Transverse colon (tissue), 4 donors: ENCODE measurements around the gene ITPKA. TPM values are rescaled to one million over a fixed set of nuclear protein-coding genes. Genes with fewer than 3 reads are reported as not detected.

ENCODE experiments used
- DNase-seq: peaks from one replicate; pipeline ENCODE4 v3.0.0-alpha.2; 2019
- H3K27ac ChIP-seq, 4 donors: fragments of 200-600 bp; sonication (generic); 2 replicates each; pipeline ENCODE4 v1.5.1; 2016 to 2018; ENCODE audit warnings: inconsistent platforms in 4 of 4
- H3K27me3 ChIP-seq: fragments of 200-600 bp; sonication (generic); 2 replicates; pipeline ENCODE4 v1.5.1; 2017; ENCODE audit warnings: inconsistent platforms
- H3K36me3 ChIP-seq, 4 donors: fragments of 200-600 bp; sonication (generic); 2 replicates each; pipeline ENCODE4 v1.5.1; 2017 to 2019; ENCODE audit warnings: inconsistent platforms in 4 of 4
- H3K4me1 ChIP-seq, 4 donors: fragments of 200-600 bp; sonication (generic); 2 replicates each; pipeline ENCODE4 v1.5.1; 2017 to 2020; ENCODE audit warnings: inconsistent platforms in 4 of 4
- H3K4me3 ChIP-seq, 4 donors: fragments of 200-600 bp; sonication (generic); 1 replicate in 1 of 4; 2 replicates in 3 of 4; pipeline versions ENCODE4 v1.5.1 to v1.6.1; 2017 to 2019; ENCODE audit warnings: inconsistent platforms in 4 of 4
- H3K9me3 ChIP-seq, 2 donors: fragments of 200-600 bp; sonication (generic); 2 replicates each; pipeline ENCODE4 v1.5.1; 2017 to 2019; ENCODE audit warnings: inconsistent platforms in 2 of 2
- CTCF ChIP-seq, 5 experiments: fragments of 200-600 bp in 3 of 5; fragments of 450-650 bp in 2 of 5; sonication (generic) in 3 of 5; IDR thresholded peaks; 1 replicate in 2 of 5; 2 replicates in 3 of 5; pipeline ENCODE4 v1.5.1; 2016 to 2017; ENCODE audit warnings: antibody characterized with exemption in 5 of 5, inconsistent platforms in 3 of 5, mild to moderate bottlenecking in 2 of 5, moderate library complexity in 1 of 5
- EP300 ChIP-seq: sonication (generic); formaldehyde crosslinking; IDR thresholded peaks from one replicate; pipeline ENCODE4 v1.6.1; 2017; ENCODE audit warnings: antibody characterized with exemption, low read depth
- POLR2A ChIP-seq: fragments of 450-650 bp; IDR thresholded peaks from one replicate; pipeline ENCODE4 v1.6.1; 2016; ENCODE audit warnings: antibody characterized with exemption, mild to moderate bottlenecking, moderate library complexity
- POLR2AphosphoS5 ChIP-seq, 3 donors: sonication (generic); formaldehyde crosslinking; IDR thresholded peaks; one replicate each; pipeline ENCODE4 v1.6.1; 2016; ENCODE audit warnings: antibody characterized with exemption in 3 of 3
- WGBS, 2 donors: methylation state at CpG; one replicate each; pipeline ENCODE4 v1.1.5; 2018; ENCODE audit warnings: low coverage in 1 of 2; 5-methylcytosine and 5-hydroxymethylcytosine counted together
- in situ Hi-C, 4 donors: fragments of 200-750 bp; cut with MboI; loops; one replicate each; pipeline versions ENCODE4 v1.15.0 to v1.15.1; 2017; ENCODE audit warnings: low sequenced_read_pairs in 3 of 4, low pct_ligation_motif_present in 1 of 4, low pct_unique_long_range_greater_than_20kb in 1 of 4
- intact Hi-C: fragments of 100-400 bp; cut with DNase I; formaldehyde crosslinking; loops from one replicate; pipeline ENCODE4 v1.15.1; 2023; ENCODE audit warnings: low total_unique reads
- total RNA-seq, 4 donors: library from RNA; depleted of rRNA; stranded (reverse); fragments of >200 nt; gene quantifications; one replicate each; pipeline ENCODE4 v1.1.0, GENCODE V29; 2016

Gene ITPKA
- total RNA-seq, 4 donors from 2014 or later: 57.6 to 161 (median 116) TPM

GRCh38 chr15:41494190-41494921 lies 682 bp downstream of the ITPKA start:
- peak overlapping the region; percentile 38 to 63 (median 46) for H3K4me3 ChIP-seq
- intact Hi-C loops: no loop called here
- in situ Hi-C loops: no loop called here
- H3K4me1 ChIP-seq: peaks cover 13 to 34% (median 32%) of the 10 kb centered on the region in 4 donors
- peaks cover 21% of the 10 kb centered on the region for H3K27me3 ChIP-seq
- TF ChIP-seq POLR2AphosphoS5 (IDR thresholded peaks at IDR 0.05) (peak in 1 of 3 donors; percentile 5), EP300 (no peak)
- DNase-seq: peak; percentile 46
- H3K27ac ChIP-seq: peak overlapping the region; percentile 81 to 94 (median 90)
- no peaks in the 10 kb centered on the region for H3K9me3 ChIP-seq
- 2% methylated on average over 45 of the region's 77 CpGs; no CpG with 5 or more reads in 1 of the 2 donors for WGBS, 2 donors
- H3K36me3 ChIP-seq: no peaks in the 10 kb centered on the region

GRCh38 chr15:41494922-41495735 lies 1.5 kb downstream of the ITPKA start:
- Histone ChIP-seq H3K27ac (peak overlapping the region; percentile 81 to 94 (median 90)), H3K27me3 (peaks cover 22% of the 10 kb centered on the region)

DNA sequence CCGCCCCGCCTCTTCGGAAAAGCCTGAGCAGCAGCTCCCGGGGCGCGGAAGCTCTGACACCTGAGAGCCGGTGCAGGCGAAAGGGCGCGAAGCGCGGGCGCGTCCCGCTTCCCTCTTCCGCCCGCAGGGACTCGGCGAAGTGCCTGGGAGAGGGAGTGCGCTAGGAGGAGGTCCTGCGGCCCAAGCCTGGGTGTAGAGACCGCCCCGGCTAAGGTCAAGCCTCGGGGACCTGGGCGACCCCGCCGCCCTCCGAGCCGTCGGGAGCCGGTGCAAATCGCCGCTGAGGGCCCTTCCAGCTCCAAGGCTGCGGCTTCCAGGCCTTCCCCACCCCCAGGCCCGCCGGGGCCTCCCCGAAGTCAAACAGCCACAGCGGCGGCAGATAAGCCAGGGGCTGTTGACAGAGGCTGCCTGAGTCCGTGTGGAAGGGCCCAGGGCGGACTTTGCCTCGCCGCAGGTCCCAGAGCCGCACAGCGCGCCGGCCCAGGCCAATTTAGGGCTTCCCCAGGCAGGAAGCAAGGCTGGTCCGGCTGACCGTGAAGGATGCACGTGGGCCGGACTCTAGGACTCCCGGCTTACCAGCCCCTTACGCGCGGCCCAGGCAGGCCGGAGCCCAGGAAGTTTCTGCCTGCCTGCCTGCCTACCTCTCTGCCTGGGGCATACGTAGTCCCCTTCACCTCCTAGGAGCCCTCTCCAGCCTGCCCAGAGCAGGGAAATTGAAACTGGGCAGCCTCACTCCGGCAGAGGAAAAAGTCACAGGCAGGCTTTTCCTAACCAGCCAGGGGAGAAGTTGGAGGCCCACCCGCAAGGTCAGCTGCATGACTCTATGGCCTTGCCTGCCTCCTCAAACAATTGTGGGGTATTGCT lies 2.3 kb downstream of the ITPKA start:
- no peaks in the 10 kb centered on the region for H3K9me3 ChIP-seq
- peak; percentile 63 for TF ChIP-seq POLR2A
- TF ChIP-seq CTCF (IDR thresholded peaks at IDR 0.05): no peak
- TF ChIP-seq POLR2AphosphoS5 (IDR thresholded peaks at IDR 0.05): peak in 2 of 3 donors; percentile 18 to 60
- TF ChIP-seq EP300: no peak
- in situ Hi-C loops (no loop called here), intact Hi-C loops (no loop called here)
- peak; percentile 82 for DNase-seq
- H3K27me3 ChIP-seq: peaks cover 29% of the 10 kb centered on the region
- H3K4me1 ChIP-seq: peaks cover 13 to 34% (median 32%) of the 10 kb centered on the region in 4 donors
- H3K27ac ChIP-seq: peak overlapping the region; percentile 81 to 94 (median 90)
- peak overlapping the region; percentile 7 to 63 (median 46) for H3K4me3 ChIP-seq
- WGBS, 2 donors: 40% methylated on average over 56 of the region's 59 CpGs; no CpG with 5 or more reads in 1 of the 2 donors
- no peaks in the 10 kb centered on the region for H3K36me3 ChIP-seq

More at GRCh38 chr15:41494922-41495735, 1.5 kb downstream of the ITPKA start:
- intact Hi-C loops: no loop called here
- Histone ChIP-seq H3K4me1 (peaks cover 13 to 34% (median 32%) of the 10 kb centered on the region in 4 donors), H3K9me3 (no peaks in the 10 kb centered on the region), H3K4me3 (peak overlapping the region; percentile 38 to 63 (median 46)), H3K36me3 (no peaks in the 10 kb centered on the region)
- no peak for DNase-seq
- WGBS, 2 donors: 4% methylated on average over 24 of the region's 60 CpGs; no CpG with 5 or more reads in 1 of the 2 donors
- TF ChIP-seq POLR2AphosphoS5 (IDR thresholded peaks at IDR 0.05) (no peak), EP300 (no peak), POLR2A (peak; percentile 7), CTCF (IDR thresholded peaks at IDR 0.05) (peak in 1 of 5 experiments; percentile 32)
- in situ Hi-C loops: no loop called here

DNA sequence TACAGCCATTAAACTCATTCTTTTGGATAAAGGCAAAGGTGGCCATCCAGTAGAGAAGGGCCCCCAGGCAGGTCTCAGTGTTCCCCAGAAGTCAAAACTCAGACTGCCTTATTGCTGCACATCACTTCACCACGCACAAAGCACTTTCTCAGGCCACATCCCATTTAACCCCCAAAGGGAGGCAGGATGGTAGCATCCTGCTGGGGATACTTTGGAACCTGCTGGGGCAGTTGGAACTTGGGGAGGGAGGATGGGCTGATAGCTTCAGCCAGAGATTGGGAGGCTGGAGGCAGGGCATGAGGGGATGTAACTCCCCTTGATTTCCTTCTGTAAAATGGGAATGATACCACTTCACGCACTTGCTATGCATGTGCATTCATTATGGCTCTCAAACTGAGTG lies 5.0 kb downstream of the ITPKA start:
- peaks cover 56% of the 10 kb centered on the region for H3K27me3 ChIP-seq
- no peak overlapping the region for H3K27ac ChIP-seq
- WGBS, 2 donors: 91 to 100% methylated on average over 1 to 2 of the region's 2 CpGs
- intact Hi-C loops (no loop called here), in situ Hi-C loops (no loop called here)
- no peak for DNase-seq
- H3K36me3 ChIP-seq: no peaks in the 10 kb centered on the region
- no peak overlapping the region for H3K4me3 ChIP-seq
- H3K9me3 ChIP-seq: no peaks in the 10 kb centered on the region
- peaks cover 14 to 44% (median 41%) of the 10 kb centered on the region in 4 donors for H3K4me1 ChIP-seq
- TF ChIP-seq POLR2AphosphoS5 (IDR thresholded peaks at IDR 0.05) (no peak), POLR2A (no peak), EP300 (no peak), CTCF (IDR thresholded peaks at IDR 0.05) (no peak)
